GM23338 (cell line): Measurements from ENCODE around the gene SLC66A1.

Experiments
- CREB1 ChIP-seq: fragments of 250-450 bp; sonication (Bioruptor Pico); IDR thresholded peaks from 2 replicates; pipeline ENCODE4 v1.5.0; 2020; ENCODE audit warnings: low read depth, mild to moderate bottlenecking, moderate library complexity
- CTCF ChIP-seq, 2 experiments: fragments of 200-600 bp in 1 of 2; sonication (generic) in 1 of 2; conservative IDR thresholded peaks; 2 replicates each; pipeline versions ENCODE4 v1.5.1 to v1.6.1; 2016 to 2017; ENCODE audit warnings: antibody characterized with exemption in 2 of 2, low read depth in 2 of 2, mild to moderate bottlenecking in 2 of 2, moderate library complexity in 1 of 2
- ETS1 ChIP-seq: IDR thresholded peaks from 2 replicates; pipeline ENCODE4 v1.6.1; 2016; ENCODE audit warnings: antibody characterized with exemption
- EZH2 ChIP-seq: fragments of 200-600 bp; sonication (generic); IDR thresholded peaks from one replicate; pipeline ENCODE4 v1.8.0; 2017; ENCODE audit warnings: antibody characterized with exemption, mild to moderate bottlenecking, low read depth; ENCODE audit not compliant: unreplicated experiment
- EZH2phosphoT487 ChIP-seq: fragments of 200-600 bp; sonication (generic); IDR thresholded peaks from one replicate; pipeline ENCODE4 v1.8.1; 2018; ENCODE audit warnings: antibody characterized with exemption; ENCODE audit not compliant: unreplicated experiment
- POLR2AphosphoS5 ChIP-seq: IDR thresholded peaks from 2 replicates; pipeline ENCODE4 v1.6.1; 2016; ENCODE audit warnings: antibody characterized with exemption, low read depth
- REST ChIP-seq: IDR thresholded peaks from one replicate; pipeline ENCODE4 v1.6.1; 2018; ENCODE audit warnings: antibody characterized with exemption; ENCODE audit not compliant: unreplicated experiment
- ZNF331 ChIP-seq: fragments of 250-450 bp; sonication (Bioruptor Pico); IDR thresholded peaks from 2 replicates; pipeline ENCODE4 v1.5.0; 2020; ENCODE audit warnings: low read depth, mild to moderate bottlenecking, moderate library complexity
- ZNF462 ChIP-seq: fragments of 250-450 bp; sonication (Bioruptor Pico); IDR thresholded peaks from 2 replicates; pipeline ENCODE4 v1.5.0; 2020; ENCODE audit warnings: mild to moderate bottlenecking, moderate library complexity

GRCh38 chr1:19309123-19309813 lies 2.9 kb upstream of the SLC66A1 start:
- TF ChIP-seq CTCF (conservative IDR thresholded peaks at IDR 0.05; ENCODE audit: low read depth in 2 of 2) (no peak), EZH2phosphoT487 (no peak), EZH2 (no peak), ETS1 (no peak), ZNF331 (CRISPR knock-in tag) (no peak), CREB1 (CRISPR knock-in tag) (no peak), POLR2AphosphoS5 (no peak), REST (no peak), ZNF462 (CRISPR knock-in tag) (no peak)
